Rectal smooth muscle tissue (tissue), 1 donor: Measurements from ENCODE around the gene TIMM44.
"Not testable (repeated sequence)": the region's sequence is repeated elsewhere in the genome, so short reads cannot be mapped to it uniquely, and the experiment has no call there.

Experiments used
- H3K27ac ChIP-seq: one replicate; pipeline ENCODE4 v1.7.0; 2013; ENCODE audit warnings: low read depth, low read length, inconsistent platforms
- H3K27me3 ChIP-seq: one replicate; pipeline ENCODE4 v1.7.0; 2013; ENCODE audit warnings: low read length; ENCODE audit not compliant: control insufficient read depth, insufficient read depth
- H3K36me3 ChIP-seq: one replicate; pipeline ENCODE4 v1.7.0; 2013; ENCODE audit warnings: low read length; ENCODE audit not compliant: control insufficient read depth, insufficient read depth
- H3K4me1 ChIP-seq: one replicate; pipeline ENCODE4 v1.7.0; 2013; ENCODE audit warnings: low read length; ENCODE audit not compliant: control insufficient read depth, insufficient read depth
- H3K4me3 ChIP-seq: one replicate; pipeline ENCODE4 v1.7.0; 2013; ENCODE audit warnings: low read length
- H3K9ac ChIP-seq: one replicate; pipeline ENCODE4 v1.7.0; 2013; ENCODE audit warnings: low read length

Gene TIMM44

GRCh38 chr19:7903244-7904073 is 40.0 kb downstream of the TIMM44 start, which contains the start of gene MAP2K7:
MAP2K7 (plus strand) TSS chr19:7903877; CDS start chr19:7903945, 68 bp downstream.
- H3K4me1 ChIP-seq: peaks cover 16% of the 10 kb centered on the region
- no peaks in the 10 kb centered on the region for H3K27me3 ChIP-seq
- H3K27ac ChIP-seq: peak within 1 kb of the TSS; percentile 86

GRCh38 chr19:7902796-7903243 is 40.6 kb downstream of the TIMM44 start:
- Histone ChIP-seq H3K9ac (peak overlapping the region; percentile 82), H3K4me1 (peaks cover 16% of the 10 kb centered on the region), H3K36me3 (no peaks in the 10 kb centered on the region), H3K4me3 (peak overlapping the region; percentile 89), H3K27ac (peak overlapping the region; percentile 86), H3K27me3 (no peaks in the 10 kb centered on the region)

More at GRCh38 chr19:7903244-7904073, 40.0 kb downstream of the TIMM44 start, which contains the start of gene MAP2K7:
- peak within 1 kb of the TSS; percentile 82 for H3K9ac ChIP-seq
- H3K4me3 ChIP-seq: peak within 1 kb of the TSS; percentile 89
- no peaks in the 10 kb centered on the region for H3K36me3 ChIP-seq

- H3K9ac ChIP-seq: no peak overlapping the region
- H3K36me3 ChIP-seq: no peaks in the 10 kb centered on the region
- peaks cover 16% of the 10 kb centered on the region for H3K4me1 ChIP-seq
- H3K27me3 ChIP-seq: no peaks in the 10 kb centered on the region
- no peak overlapping the region for H3K4me3 ChIP-seq
- no peak overlapping the region for H3K27ac ChIP-seq
Measured at GRCh38 chr19:7901337-7901736, 42.1 kb downstream of the TIMM44 start.

DNA sequence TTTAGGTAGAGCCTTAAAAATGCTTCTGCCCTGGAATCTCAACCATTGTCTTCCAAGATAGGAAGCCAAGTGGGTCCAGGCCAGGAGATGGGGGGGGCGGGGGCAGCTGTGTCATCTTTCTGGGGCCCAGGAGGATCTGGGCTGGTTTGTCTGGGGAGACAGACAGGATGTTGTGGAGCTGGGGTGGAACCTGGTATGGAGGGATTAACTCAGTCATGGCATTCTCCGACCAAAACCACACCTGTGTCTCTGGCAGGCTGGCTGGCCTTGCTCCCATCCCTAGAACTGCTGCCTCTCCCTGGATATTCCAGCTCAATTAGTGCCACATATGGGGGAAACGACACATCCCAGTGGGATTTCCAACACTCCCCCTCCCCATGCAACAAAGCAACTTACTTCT is 42.5 kb downstream of the TIMM44 start:
- Histone ChIP-seq H3K9ac (no peak overlapping the region), H3K36me3 (no peaks in the 10 kb centered on the region), H3K27ac (no peak overlapping the region), H3K4me1 (peaks cover 16% of the 10 kb centered on the region), H3K27me3 (no peaks in the 10 kb centered on the region), H3K4me3 (no peak overlapping the region)

GRCh38 chr19:7900401-7900870 is 43.0 kb downstream of the TIMM44 start:
- H3K36me3 ChIP-seq: no peaks in the 10 kb centered on the region
- no peaks in the 10 kb centered on the region for H3K27me3 ChIP-seq
- H3K4me1 ChIP-seq: peaks cover 16% of the 10 kb centered on the region
- H3K4me3 ChIP-seq: no peak overlapping the region
- no peak overlapping the region for H3K27ac ChIP-seq
- no peak overlapping the region for H3K9ac ChIP-seq

DNA sequence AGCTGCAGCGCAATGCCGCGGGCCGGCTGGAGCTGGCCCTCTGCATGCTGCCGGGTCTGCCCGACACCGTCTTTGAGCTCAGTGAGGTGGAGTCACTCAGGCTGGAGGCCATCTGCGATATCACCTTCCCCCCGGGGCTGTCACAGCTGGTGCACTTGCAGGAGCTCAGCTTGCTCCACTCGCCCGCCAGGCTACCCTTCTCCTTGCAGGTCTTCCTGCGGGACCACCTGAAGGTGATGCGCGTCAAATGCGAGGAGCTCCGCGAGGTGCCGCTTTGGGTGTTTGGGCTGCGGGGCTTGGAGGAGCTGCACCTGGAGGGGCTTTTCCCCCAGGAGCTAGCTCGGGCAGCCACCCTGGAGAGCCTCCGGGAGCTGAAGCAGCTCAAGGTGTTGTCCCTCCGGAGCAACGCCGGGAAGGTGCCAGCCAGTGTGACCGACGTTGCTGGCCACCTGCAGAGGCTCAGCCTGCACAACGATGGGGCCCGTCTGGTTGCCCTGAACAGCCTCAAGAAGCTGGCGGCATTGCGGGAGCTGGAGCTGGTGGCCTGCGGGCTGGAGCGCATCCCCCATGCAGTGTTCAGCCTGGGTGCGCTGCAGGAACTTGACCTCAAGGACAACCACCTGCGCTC is 43.6 kb downstream of the TIMM44 start:
- H3K9ac ChIP-seq: no peak overlapping the region
- no peak overlapping the region for H3K27ac ChIP-seq
- no peak overlapping the region for H3K4me3 ChIP-seq
- no peaks in the 10 kb centered on the region for H3K27me3 ChIP-seq
- H3K4me1 ChIP-seq: peaks cover 11% of the 10 kb centered on the region
- no peaks in the 10 kb centered on the region for H3K36me3 ChIP-seq

- H3K36me3 ChIP-seq: no peaks in the 10 kb centered on the region
- no peak overlapping the region for H3K4me3 ChIP-seq
- H3K27me3 ChIP-seq: no peaks in the 10 kb centered on the region
Measured at GRCh38 chr19:7898967-7899366, 44.5 kb downstream of the TIMM44 start.

GRCh38 chr19:7897292-7897691 is 46.2 kb downstream of the TIMM44 start:
- no peaks in the 10 kb centered on the region for H3K36me3 ChIP-seq
- H3K27me3 ChIP-seq: no peaks in the 10 kb centered on the region
- no peak overlapping the region for H3K27ac ChIP-seq
- H3K4me1 ChIP-seq: no peaks in the 10 kb centered on the region
- H3K9ac ChIP-seq: no peak overlapping the region
- H3K4me3 ChIP-seq: no peak overlapping the region

More at GRCh38 chr19:7898967-7899366, 44.5 kb downstream of the TIMM44 start:
- no peak overlapping the region for H3K27ac ChIP-seq
- H3K4me1 ChIP-seq: peaks cover 6% of the 10 kb centered on the region
- no peak overlapping the region for H3K9ac ChIP-seq

GRCh38 chr19:7895565-7895964 is 47.9 kb downstream of the TIMM44 start:
- no peak overlapping the region for H3K27ac ChIP-seq
- no peak overlapping the region for H3K9ac ChIP-seq
- no peak overlapping the region for H3K4me3 ChIP-seq
- H3K36me3 ChIP-seq: no peaks in the 10 kb centered on the region
- H3K4me1 ChIP-seq: no peaks in the 10 kb centered on the region
- no peaks in the 10 kb centered on the region for H3K27me3 ChIP-seq

DNA sequence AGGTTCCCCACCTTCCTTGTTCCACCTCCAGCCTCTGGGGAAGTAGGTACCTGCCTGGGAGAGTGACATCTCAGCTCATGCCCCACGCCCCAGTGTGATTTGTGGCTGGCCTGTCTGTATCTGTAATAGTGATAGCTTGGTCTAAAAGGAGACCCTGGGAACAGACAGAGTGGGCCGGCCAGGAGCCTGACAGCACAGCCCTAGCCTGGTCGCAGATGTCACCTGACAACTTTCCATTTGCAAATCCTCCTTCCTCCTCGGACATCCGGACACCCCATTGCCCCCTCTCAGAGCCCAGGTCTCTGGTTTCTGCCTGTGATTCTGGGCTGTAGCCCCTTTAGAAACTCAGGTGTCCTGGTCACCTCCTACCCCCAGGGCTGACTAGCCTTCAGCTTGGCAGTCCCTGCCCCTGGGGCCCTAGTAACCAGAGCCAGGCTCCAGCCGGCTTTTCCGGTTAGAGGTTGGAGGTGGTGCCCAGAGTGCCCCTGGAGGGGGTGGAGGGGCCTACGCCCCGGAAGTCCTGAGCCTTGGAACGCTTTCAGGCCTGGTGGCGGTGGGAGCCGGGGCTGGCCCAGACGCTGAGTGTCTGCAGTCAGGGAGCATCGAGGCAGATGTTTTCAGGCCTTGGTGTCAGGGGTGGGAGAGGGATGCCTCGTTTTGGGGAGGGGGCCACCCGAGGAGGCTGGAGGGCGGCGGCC is 48.7 kb downstream of the TIMM44 start:
- Histone ChIP-seq H3K4me1 (no peaks in the 10 kb centered on the region), H3K27ac (no peak overlapping the region), H3K27me3 (no peaks in the 10 kb centered on the region), H3K4me3 (no peak overlapping the region), H3K36me3 (no peaks in the 10 kb centered on the region), H3K9ac (no peak overlapping the region)

DNA sequence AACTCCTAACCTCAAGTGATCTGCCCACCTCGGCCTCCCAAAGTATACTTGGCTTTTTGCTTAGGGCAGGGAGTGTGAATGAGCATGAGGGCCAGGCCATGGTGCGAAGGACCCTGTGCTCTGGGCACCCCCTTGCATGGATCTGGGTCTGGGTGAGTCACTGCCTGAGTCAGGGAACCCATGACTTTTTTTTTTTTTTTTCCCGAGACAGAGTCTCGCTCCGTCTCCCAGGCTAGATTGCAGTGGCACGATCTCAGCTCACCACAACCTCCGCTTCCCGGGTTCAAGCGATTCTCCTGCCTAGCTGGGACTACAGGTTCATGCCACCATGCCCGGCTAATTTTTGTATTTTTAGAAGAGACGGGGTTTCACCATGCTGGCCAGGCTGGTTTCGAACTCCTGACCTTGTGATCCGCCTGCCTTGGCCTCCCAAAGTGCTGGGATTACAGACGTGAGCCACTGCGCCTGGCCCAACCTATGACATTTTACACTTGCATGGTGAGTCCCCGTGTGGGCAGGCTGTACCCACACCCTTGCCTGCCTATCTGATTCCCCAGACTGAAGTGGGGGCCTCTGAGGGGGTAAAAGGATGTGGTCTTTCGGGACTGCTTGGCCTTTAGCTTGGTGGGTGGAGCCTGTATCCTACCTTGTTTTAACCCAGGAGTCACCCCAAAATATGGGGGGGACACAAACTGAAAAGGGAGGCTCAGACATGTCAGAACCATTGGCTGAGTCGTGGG is 49.9 kb downstream of the TIMM44 start:
- not testable (repeated sequence) for H3K27me3 ChIP-seq, H3K4me3 ChIP-seq, H3K36me3 ChIP-seq, H3K27ac ChIP-seq, H3K4me1 ChIP-seq, H3K9ac ChIP-seq

DNA sequence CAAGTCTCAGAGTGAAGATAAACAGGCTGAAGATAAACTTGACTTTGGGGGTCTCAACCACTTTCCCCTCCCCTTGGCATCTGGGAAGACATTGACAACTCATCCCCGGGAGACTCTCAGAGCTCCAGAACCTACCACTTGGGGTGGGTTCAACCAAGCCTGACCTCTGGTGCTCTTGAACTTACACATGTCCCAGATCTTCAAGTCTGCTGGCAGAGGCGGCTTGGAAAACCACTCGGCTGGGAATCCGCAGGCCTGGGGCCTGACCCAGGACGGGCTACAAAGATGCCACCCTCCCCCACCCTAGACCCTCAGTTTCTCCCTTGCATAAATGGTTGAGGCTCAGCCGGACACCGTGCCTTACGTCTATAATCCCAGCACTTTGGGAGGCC is 54.6 kb downstream of the TIMM44 start:
- Histone ChIP-seq H3K4me1 (no peaks in the 10 kb centered on the region), H3K36me3 (no peaks in the 10 kb centered on the region), H3K9ac (no peak overlapping the region), H3K27me3 (peaks cover 10% of the 10 kb centered on the region), H3K4me3 (peak overlapping the region; percentile 32), H3K27ac (no peak overlapping the region)
